OCI-LY1 (cell line): ENCODE data around the gene PHF2.

Experiments used
- H2AFZ ChIP-seq: fragments of 200-600 bp; sonication (generic), shearing (Covaris generic); 2 replicates; pipeline ENCODE4 v1.6.0; 2014; ENCODE audit warnings: antibody characterized with exemption, mild to moderate bottlenecking, low read length
- H3F3A ChIP-seq: fragments of 200-600 bp; sonication (generic), shearing (Covaris generic); 2 replicates; pipeline ENCODE4 v1.6.0; 2014; ENCODE audit warnings: mild to moderate bottlenecking, antibody characterized with exemption, low read length, moderate library complexity; ENCODE audit not compliant: insufficient read depth
- H3K27ac ChIP-seq: fragments of 200-600 bp; sonication (generic); 2 replicates; pipeline ENCODE4 v1.5.1; 2014; ENCODE audit warnings: low read length, mixed run types, mild to moderate bottlenecking, low read depth; ENCODE audit not compliant: poor library complexity, severe bottlenecking
- H3K27me3 ChIP-seq: fragments of 200-600 bp; sonication (generic); 2 replicates; pipeline ENCODE4 v1.6.0; 2014; ENCODE audit warnings: antibody characterized with exemption, mild to moderate bottlenecking, low read length, moderate library complexity; ENCODE audit not compliant: insufficient read depth
- H3K36me3 ChIP-seq: fragments of 200-600 bp; sonication (generic); 2 replicates; pipeline ENCODE4 v1.6.1; 2014; ENCODE audit warnings: mild to moderate bottlenecking, antibody characterized with exemption, low read length, moderate library complexity, mixed read lengths; ENCODE audit not compliant: insufficient read depth
- H3K4me1 ChIP-seq: fragments of 200-600 bp; sonication (generic); 2 replicates; pipeline ENCODE4 v1.5.1; 2014; ENCODE audit warnings: mild to moderate bottlenecking, low read length, moderate library complexity; ENCODE audit not compliant: insufficient read depth, severe bottlenecking
- H3K4me2 ChIP-seq: fragments of 200-600 bp; sonication (generic), shearing (Covaris generic); 2 replicates; pipeline ENCODE4 v1.6.1; 2014; ENCODE audit warnings: low read length
- H3K4me3 ChIP-seq: fragments of 200-600 bp; sonication (generic); 2 replicates; pipeline ENCODE4 v1.5.1; 2014; ENCODE audit warnings: low read length, low read depth, mild to moderate bottlenecking, mixed read lengths; ENCODE audit not compliant: poor library complexity, severe bottlenecking
- H3K79me2 ChIP-seq: fragments of 200-600 bp; shearing (Covaris generic); 2 replicates; pipeline ENCODE4 v1.6.1; 2016; ENCODE audit warnings: mixed run types, low read length, mixed read lengths; ENCODE audit not compliant: insufficient read depth
- H3K9ac ChIP-seq: fragments of 200-600 bp; sonication (generic), shearing (Covaris generic); 2 replicates; pipeline ENCODE4 v1.6.1; 2014; ENCODE audit warnings: mild to moderate bottlenecking, low read length, mixed read lengths
- H3K9me2 ChIP-seq: fragments of 200-600 bp; sonication (generic), shearing (Covaris generic); 2 replicates; pipeline ENCODE4 v1.6.1; 2014; ENCODE audit warnings: low read depth, mild to moderate bottlenecking, low read length, mixed read lengths
- H3K9me3 ChIP-seq: fragments of 200-600 bp; shearing (Covaris generic); 2 replicates; pipeline ENCODE4 v1.6.1; 2014; ENCODE audit warnings: low read length, mixed read lengths
- H4K20me1 ChIP-seq: fragments of 200-600 bp; sonication (generic), shearing (Covaris generic); 2 replicates; pipeline ENCODE4 v1.6.0; 2016; ENCODE audit warnings: mild to moderate bottlenecking, low read length; ENCODE audit not compliant: insufficient read depth
- CTCF ChIP-seq: fragments of 200-600 bp; sonication (generic), shearing (Covaris generic); IDR thresholded peaks from 2 replicates; pipeline ENCODE4 v1.5.1; 2017; ENCODE audit warnings: mild to moderate bottlenecking, antibody characterized with exemption, low read length, moderate library complexity, mixed read lengths
- EZH2 ChIP-seq: fragments of 200-600 bp; sonication (generic), shearing (Covaris generic); IDR thresholded peaks from 2 replicates; pipeline ENCODE4 v1.8.0; 2017; ENCODE audit warnings: borderline replicate concordance, mixed run types, mild to moderate bottlenecking, antibody characterized with exemption, low read length, moderate library complexity, mixed read lengths

The PHF2 gene

GRCh38 chr9:93659837-93660177 is 83.4 kb downstream of the PHF2 start:
- no peak overlapping the region for H3K4me2 ChIP-seq
- H3K36me3 ChIP-seq = no peaks in the 10 kb centered on the region; the same call in 1 of the 2 replicates
- no peak overlapping the region for H3K4me3 ChIP-seq
- H3K9ac ChIP-seq = no peak overlapping the region
- H3K9me3 ChIP-seq = no peaks in the 10 kb centered on the region
- H2AFZ ChIP-seq = no peak overlapping the region
- H3K4me1 ChIP-seq = no peaks in the 10 kb centered on the region
- H3K79me2 ChIP-seq = no peaks in the 10 kb centered on the region
- no peaks in the 10 kb centered on the region for H3F3A ChIP-seq
- no peaks in the 10 kb centered on the region for H3K27me3 ChIP-seq
- H3K9me2 ChIP-seq = no peaks in the 10 kb centered on the region
- H3K27ac ChIP-seq = no peak overlapping the region
- TF ChIP-seq CTCF = no peak
- no peak for TF ChIP-seq EZH2
- no peaks in the 10 kb centered on the region for H4K20me1 ChIP-seq

GRCh38 chr9:93660352-93661046 is 84.1 kb downstream of the PHF2 start:
- H3K36me3 ChIP-seq = no peaks in the 10 kb centered on the region; the same call in 1 of the 2 replicates
- TF ChIP-seq CTCF = peak; percentile 18; the same call in 1 of the 2 replicates
- TF ChIP-seq EZH2 = no peak
- H3K4me1 ChIP-seq = no peaks in the 10 kb centered on the region
- no peak overlapping the region for H2AFZ ChIP-seq
- H3K79me2 ChIP-seq = no peaks in the 10 kb centered on the region
- no peaks in the 10 kb centered on the region for H4K20me1 ChIP-seq
- no peaks in the 10 kb centered on the region for H3K27me3 ChIP-seq
- no peak overlapping the region for H3K9ac ChIP-seq
- H3K4me3 ChIP-seq = no peak overlapping the region
- H3K4me2 ChIP-seq = no peak overlapping the region
- H3K27ac ChIP-seq = no peak overlapping the region
- no peaks in the 10 kb centered on the region for H3K9me2 ChIP-seq
- no peaks in the 10 kb centered on the region for H3K9me3 ChIP-seq
- H3F3A ChIP-seq = no peaks in the 10 kb centered on the region

GRCh38 chr9:93661591-93661990 is 85.2 kb downstream of the PHF2 start:
- Histone ChIP-seq H3K36me3 (no peaks in the 10 kb centered on the region; the same call in 1 of the 2 replicates), H3K4me3 (no peak overlapping the region), H3K4me1 (no peaks in the 10 kb centered on the region), H3K27ac (no peak overlapping the region), H4K20me1 (no peaks in the 10 kb centered on the region), H3F3A (no peaks in the 10 kb centered on the region), H3K27me3 (no peaks in the 10 kb centered on the region), H3K9me3 (no peaks in the 10 kb centered on the region), H3K9ac (no peak overlapping the region), H3K9me2 (no peaks in the 10 kb centered on the region), H3K79me2 (no peaks in the 10 kb centered on the region), H2AFZ (no peak overlapping the region), H3K4me2 (no peak overlapping the region)
- TF ChIP-seq EZH2 (no peak), CTCF (no peak)
